ENCODE measurements around the gene KIF1B. TPM values are rescaled to one million over a fixed set of nuclear protein-coding genes. Genes with fewer than 3 reads are reported as not detected.

KIF1B gene, protein sequence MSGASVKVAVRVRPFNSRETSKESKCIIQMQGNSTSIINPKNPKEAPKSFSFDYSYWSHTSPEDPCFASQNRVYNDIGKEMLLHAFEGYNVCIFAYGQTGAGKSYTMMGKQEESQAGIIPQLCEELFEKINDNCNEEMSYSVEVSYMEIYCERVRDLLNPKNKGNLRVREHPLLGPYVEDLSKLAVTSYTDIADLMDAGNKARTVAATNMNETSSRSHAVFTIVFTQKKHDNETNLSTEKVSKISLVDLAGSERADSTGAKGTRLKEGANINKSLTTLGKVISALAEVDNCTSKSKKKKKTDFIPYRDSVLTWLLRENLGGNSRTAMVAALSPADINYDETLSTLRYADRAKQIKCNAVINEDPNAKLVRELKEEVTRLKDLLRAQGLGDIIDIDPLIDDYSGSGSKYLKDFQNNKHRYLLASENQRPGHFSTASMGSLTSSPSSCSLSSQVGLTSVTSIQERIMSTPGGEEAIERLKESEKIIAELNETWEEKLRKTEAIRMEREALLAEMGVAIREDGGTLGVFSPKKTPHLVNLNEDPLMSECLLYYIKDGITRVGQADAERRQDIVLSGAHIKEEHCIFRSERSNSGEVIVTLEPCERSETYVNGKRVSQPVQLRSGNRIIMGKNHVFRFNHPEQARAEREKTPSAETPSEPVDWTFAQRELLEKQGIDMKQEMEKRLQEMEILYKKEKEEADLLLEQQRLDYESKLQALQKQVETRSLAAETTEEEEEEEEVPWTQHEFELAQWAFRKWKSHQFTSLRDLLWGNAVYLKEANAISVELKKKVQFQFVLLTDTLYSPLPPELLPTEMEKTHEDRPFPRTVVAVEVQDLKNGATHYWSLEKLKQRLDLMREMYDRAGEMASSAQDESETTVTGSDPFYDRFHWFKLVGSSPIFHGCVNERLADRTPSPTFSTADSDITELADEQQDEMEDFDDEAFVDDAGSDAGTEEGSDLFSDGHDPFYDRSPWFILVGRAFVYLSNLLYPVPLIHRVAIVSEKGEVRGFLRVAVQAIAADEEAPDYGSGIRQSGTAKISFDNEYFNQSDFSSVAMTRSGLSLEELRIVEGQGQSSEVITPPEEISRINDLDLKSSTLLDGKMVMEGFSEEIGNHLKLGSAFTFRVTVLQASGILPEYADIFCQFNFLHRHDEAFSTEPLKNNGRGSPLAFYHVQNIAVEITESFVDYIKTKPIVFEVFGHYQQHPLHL (N-terminal part only)
- 18.3 and 22.6 TPM in 2 replicates for total RNA-seq

GRCh38 chr1:10209905-10210810 is at the start of gene KIF1B:
Gene KIF1B, plus strand, starts transcription at chr1:10210570. Its CDS starts 21,759 bp downstream, at chr1:10232329.

DNA sequence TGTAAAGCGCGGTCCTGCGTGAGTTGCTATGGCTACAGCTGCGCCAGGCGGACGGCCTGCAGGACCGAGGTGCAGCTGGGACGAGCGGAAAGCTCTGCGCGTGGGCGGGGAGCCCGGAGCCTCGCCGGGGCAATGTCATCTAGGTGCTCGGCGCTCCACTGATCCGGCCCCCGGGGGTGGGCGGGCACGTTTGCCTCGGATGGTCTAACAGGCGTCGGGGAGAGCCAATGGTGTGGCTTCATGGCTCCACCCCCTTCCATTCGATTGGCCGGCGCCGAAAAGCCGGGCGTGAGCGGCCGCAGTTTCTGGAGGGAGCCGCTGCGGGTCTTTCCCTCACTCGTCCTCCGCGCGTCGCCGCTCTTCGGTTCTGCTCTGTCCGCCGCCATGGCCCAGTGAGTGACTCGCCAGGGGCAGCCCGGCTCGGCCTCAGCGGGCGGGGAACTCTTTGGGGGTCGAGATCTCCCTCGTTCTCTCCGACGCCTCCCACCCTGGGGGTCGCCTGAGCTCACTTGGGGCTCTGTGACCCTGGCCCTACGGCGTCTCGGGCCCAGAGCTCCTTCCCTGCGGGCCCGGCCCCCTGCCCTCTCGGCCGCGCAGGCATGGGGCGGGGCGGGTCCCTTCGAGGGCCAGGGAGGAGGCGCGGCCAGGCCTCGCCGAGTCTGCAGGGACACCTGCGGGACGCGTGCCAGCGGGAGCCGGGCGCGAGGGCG is 188.5 kb downstream of the KIF1B start, which contains the start of gene PGD:
TSS of gene PGD (plus strand) at position 331 of the 710 bp plus-strand sequence. CDS start at position 385, 54 bp downstream.

GRCh38 chr1:10430216-10431069 is 220.1 kb downstream of the KIF1B start, which contains the start of gene CENPS:
Gene CENPS, plus strand, starts transcription at chr1:10430433. Its CDS starts 85 bp downstream, at chr1:10430518.

Other genes with a start within 250 kb of the KIF1B start
- gene RBP7, start 213.3 kb upstream of the KIF1B start, total RNA-seq: not detected in 2 replicates
- gene UBE4B, start 177.6 kb upstream of the KIF1B start, total RNA-seq: 26.5 and 27.4 TPM in 2 replicates
- gene PGD, start 188.5 kb downstream of the KIF1B start, total RNA-seq: 130 and 224 TPM in 2 replicates
- 10.4 and 10.6 TPM in 2 replicates for gene CENPS, start 219.9 kb downstream of the KIF1B start, total RNA-seq
- gene CORT, start 239.5 kb downstream of the KIF1B start, total RNA-seq: 0.09 TPM in 1 of 2 replicates, not detected in the other